NCI-H345 treated with DMSO at 0.1 percent for 48 hours (cell line): ENCODE measurements around the gene CNTLN.
"Not testable (repeated sequence)": the region's sequence is repeated elsewhere in the genome, so short reads cannot be mapped to it uniquely, and the experiment has no call there.

ENCODE experiments used
- DNase-seq: peaks from one replicate; lab custom pipeline; 2025; ENCODE audit not compliant: unreplicated experiment; lab: John Stamatoyannopoulos, UW

CNTLN gene

GRCh38 chr9:17488662-17489061 lies 353.8 kb downstream of the CNTLN start:
- DNase-seq, result no peak

GRCh38 chr9:17490110-17490509 lies 355.3 kb downstream of the CNTLN start:
- DNase-seq, result no peak

GRCh38 chr9:17491780-17492179 lies 356.9 kb downstream of the CNTLN start:
- DNase-seq, result no peak

- DNase-seq, result no peak
Observed at GRCh38 chr9:17503196-17503595, 368.4 kb downstream of the CNTLN start.

GRCh38 chr9:17509151-17509550 lies 374.3 kb downstream of the CNTLN start:
- DNase-seq, result no peak

- no peak for DNase-seq
Observed at GRCh38 chr9:17509701-17510100, 374.9 kb downstream of the CNTLN start.

- DNase-seq, result no peak
Observed at GRCh38 chr9:17519761-17520160, 384.9 kb downstream of the CNTLN start.

- DNase-seq, result no peak
Observed at GRCh38 chr9:17520268-17521064, 385.6 kb downstream of the CNTLN start.

GRCh38 chr9:17521100-17521855 lies 386.4 kb downstream of the CNTLN start:
- DNase-seq, result no peak

- DNase-seq, result not testable (repeated sequence)
Observed at GRCh38 chr9:17526726-17527125, 391.9 kb downstream of the CNTLN start.

- DNase-seq, result peak; percentile 36
Observed at GRCh38 chr9:17528859-17529258, 394.0 kb downstream of the CNTLN start.

- no peak for DNase-seq
Observed at GRCh38 chr9:17531642-17532254, 396.9 kb downstream of the CNTLN start.

- no peak for DNase-seq
Observed at GRCh38 chr9:17532461-17532860, 397.6 kb downstream of the CNTLN start.

GRCh38 chr9:17535176-17535575 lies 400.3 kb downstream of the CNTLN start:
- DNase-seq, result no peak

- DNase-seq, result no peak
Observed at GRCh38 chr9:17536027-17536426, 401.2 kb downstream of the CNTLN start.

GRCh38 chr9:17551023-17551422 lies 416.2 kb downstream of the CNTLN start:
- DNase-seq, result no peak
